NCI-H2029 (cell line): ENCODE data around the gene CHST11.

Experiments
- DNase-seq: peaks from one replicate; lab custom pipeline; 2025; lab: John Stamatoyannopoulos, UW

CHST11 gene

GRCh38 chr12:104698871-104699270 is 242.1 kb downstream of the CHST11 start:
- no peak for DNase-seq

- DNase-seq = no peak
These were observed 242.9 kb downstream of the CHST11 start for GRCh38 chr12:104699489-104700190.

DNA sequence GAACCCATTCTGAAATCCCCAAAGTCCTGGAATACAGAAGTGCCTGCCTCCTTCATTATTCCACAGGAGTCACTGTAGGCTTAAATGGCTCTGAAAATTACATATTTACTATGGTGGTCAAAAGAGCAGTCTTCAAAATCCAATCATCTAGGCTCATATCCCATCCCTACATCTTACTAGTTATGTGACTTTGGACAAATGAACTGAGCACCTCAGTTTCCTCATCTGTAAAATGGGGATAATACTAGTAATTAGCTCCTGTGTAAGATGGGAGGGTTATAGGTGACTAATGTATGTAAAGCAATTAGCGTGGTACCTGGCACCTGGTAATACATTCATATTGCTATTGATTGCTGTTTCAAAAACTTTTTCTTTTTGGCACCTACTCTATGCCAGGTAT is 243.6 kb downstream of the CHST11 start:
- DNase-seq = no peak

- no peak for DNase-seq
These were observed 244.6 kb downstream of the CHST11 start for GRCh38 chr12:104701301-104701700.

- DNase-seq = no peak
These were observed 245.0 kb downstream of the CHST11 start for GRCh38 chr12:104701756-104702155.

DNA sequence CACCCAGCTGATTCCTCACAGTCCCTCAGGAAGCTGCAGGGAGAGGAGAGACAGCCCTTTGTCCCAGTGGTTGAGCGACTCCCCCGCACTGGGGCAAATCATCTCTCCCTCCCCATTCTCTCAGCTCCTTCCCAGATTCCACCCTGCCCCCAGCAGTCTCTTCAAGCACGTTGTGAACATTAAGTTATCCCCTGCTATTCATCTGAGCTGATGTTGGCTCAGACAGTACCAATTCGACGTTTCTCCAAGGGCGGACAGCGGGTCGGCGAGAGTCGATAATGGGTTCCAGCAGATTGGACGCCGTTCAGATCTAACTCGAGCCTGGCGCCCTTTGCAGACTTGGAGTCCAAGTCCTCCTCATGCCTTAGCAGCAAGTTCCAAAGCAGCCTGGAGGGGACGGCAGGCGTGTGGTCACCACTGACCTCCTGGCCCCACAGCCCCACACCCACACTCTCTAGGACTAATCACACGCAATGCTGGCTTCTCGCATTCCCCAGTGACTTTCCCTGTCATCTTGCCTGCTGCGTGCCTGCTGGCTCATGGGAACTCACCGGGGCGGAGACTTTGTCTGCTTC is 245.9 kb downstream of the CHST11 start:
- no peak for DNase-seq

- DNase-seq = no peak
These were observed 246.6 kb downstream of the CHST11 start for GRCh38 chr12:104703372-104703771.

GRCh38 chr12:104704224-104704779 is 247.6 kb downstream of the CHST11 start:
- DNase-seq = no peak

- DNase-seq = no peak
These were observed 250.4 kb downstream of the CHST11 start for GRCh38 chr12:104707194-104707593.

DNA sequence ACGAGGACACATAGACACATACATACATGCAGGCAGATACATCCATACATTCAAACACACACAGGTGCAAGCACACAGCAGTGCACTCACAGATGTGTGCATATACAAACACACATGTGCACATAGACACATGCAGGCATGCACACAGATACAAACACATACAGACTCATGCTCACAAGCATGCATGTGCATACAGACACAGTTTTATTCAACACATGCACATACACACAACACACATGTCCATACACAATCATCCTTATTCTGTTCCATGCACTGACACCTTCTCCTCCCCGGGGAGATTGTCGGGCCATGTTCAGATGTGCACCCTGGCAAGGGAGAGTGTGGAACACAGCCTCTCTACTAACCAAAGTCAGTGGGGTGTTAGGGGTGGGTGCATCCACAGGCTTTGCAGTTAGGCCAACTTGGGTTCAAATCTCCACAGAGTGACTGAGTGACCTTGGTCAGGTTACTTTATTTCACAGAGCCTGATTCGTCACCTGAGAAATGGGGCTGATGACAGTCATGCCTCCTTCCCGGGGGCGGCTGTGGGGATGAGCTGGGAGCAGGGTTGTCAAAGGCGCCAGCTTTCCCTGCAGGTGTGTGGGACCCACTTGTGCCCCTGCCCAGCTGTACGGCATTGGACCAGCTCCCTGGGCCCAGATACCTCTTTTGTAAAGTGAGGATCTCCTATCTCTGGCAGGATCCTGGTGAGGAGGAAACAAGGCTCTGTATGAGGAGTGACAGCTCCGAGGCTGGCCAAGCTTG is 251.2 kb downstream of the CHST11 start:
- no peak for DNase-seq

- DNase-seq = no peak
These were observed 252.1 kb downstream of the CHST11 start for GRCh38 chr12:104708891-104709290.

DNA sequence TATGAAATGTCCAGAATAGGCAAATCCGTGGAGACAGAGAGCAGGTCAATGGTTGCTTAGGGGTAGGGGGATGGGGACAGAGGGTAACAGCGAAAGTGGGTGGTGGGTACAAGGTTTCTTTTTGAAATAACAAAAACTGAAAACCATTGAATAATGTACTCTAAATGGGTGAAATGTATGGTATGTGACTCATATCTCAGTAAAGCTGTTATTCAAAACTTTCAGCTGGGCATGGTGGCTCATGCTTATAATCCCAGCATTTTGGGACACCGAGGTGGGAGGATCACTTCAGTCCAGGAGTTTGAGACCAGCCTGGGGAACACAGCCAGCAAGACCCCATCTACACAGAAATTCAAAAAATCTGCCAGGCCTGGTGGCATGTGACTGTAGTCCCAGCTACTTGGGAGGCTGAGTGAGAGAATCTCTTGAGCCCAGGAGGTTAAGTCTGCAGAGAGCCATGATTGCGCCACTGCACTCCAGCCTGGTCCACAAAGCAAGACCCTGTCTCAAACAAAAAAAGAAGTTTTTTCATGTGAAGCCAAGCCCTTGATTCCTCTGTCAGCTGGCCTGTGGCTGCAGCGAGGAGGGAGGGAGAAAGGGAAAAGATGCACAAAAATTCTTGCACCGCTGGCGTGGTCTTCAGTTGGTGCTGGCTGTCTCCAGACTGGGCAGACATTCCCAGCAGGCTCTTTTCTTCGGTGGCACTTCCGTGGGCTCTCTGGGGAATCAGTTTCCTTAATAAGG is 253.1 kb downstream of the CHST11 start:
- DNase-seq = no peak

GRCh38 chr12:104710940-104711689 is 254.4 kb downstream of the CHST11 start:
- no peak for DNase-seq

DNA sequence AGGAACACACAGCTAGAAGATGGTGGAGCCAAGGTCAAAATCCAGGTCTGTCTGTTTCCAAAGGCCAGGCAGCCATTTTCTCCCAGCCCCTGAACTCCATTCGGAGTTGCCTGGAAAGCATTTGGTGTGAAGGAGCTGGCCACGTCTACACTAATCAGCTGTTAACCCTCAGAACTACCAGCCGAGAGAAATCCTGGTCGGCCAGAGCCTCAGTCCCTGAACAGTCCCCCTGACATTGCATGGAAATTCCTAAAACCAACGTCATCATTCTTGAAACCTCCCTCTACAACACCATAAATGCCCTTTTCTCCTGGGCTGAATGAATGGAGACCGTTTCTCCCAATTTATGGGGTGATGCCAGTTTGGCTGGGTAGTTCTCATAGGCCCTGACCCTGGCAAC is 255.7 kb downstream of the CHST11 start:
- no peak for DNase-seq

DNA sequence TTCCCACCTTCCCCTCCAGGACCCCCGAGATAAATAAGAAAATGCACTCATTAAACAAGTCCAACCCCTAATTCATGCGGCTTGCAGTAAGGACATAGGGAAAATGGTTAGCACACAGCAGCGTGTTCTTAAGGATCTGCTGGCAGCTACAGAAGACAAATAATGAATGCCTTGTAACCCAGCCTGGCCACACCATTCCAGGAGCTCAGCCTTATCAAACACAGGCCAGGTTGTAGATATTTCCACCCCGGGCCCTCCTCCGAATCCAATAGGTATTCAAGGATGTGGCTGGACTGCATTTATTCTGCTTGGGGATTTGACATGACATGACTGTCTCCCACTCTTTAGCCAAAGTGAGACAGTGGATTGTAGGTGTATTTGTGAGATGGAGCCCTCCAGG is 256.2 kb downstream of the CHST11 start:
- no peak for DNase-seq

DNA sequence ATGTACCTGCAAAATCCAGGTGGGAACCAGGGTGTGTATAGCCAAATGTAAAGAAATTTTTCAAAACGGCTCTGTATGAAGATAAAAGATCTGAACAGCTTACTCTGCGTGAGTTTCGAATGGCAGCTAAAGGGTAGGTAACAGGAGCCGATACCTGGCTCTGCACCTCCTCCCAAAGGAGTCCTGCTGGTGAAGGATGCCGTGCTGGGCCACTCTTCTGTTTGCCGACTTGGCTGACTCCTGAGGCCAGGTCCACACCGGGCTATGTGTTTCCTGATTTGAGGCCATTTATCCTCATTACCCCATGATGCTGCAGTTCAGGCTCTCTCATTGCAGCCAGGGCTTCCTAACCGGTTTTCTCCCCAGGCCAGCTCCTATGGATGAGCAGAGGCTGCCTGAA is 256.7 kb downstream of the CHST11 start:
- no peak for DNase-seq

- DNase-seq = no peak
These were observed 257.6 kb downstream of the CHST11 start for GRCh38 chr12:104714369-104714768.

DNA sequence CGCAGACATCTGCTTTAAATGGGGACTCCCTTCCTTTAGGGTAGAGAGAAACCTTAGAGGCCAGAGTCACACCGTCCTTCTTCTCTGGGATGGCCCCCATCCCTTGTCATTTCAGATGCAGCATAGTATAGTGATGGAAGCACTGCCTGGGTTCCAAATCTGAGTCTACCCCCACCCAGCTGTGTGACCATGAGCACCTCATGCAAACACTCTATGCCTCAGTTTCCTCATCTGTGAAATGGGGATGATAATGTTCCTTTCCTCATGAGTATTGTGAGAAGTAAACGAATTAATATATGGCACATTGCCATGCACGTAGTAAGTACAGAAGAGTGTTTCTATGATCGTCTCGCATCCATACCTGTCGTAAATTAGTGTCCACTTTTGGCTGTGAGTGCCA is 259.4 kb downstream of the CHST11 start:
- DNase-seq = no peak

- peak; percentile 27 for DNase-seq
These were observed 261.7 kb downstream of the CHST11 start for GRCh38 chr12:104718304-104718929.

- DNase-seq = no peak
These were observed 263.1 kb downstream of the CHST11 start for GRCh38 chr12:104719700-104720338.
